Activated naive CD4-positive, alpha-beta T cell treated with anti-CD3 and anti-CD28 coated beads for 36 hours (primary cell): ENCODE data around the gene JARID2. TPM values are rescaled to one million over a fixed set of nuclear protein-coding genes. Genes with fewer than 3 reads are reported as not detected.

Source experiments
- CTCF ChIA-PET: fragments of 350-600 bp; sonication (Branson Sonifier 250); formaldehyde crosslinking; loops from one replicate; lab custom pipeline; 2021; ENCODE audit warnings: antibody characterized with exemption; lab: Charles Lee
- DNase-seq: peaks from one replicate; pipeline ENCODE4 v3.0.0-alpha.2; 2020
- H3K27ac Mint-ChIP-seq: one replicate; pipeline ENCODE4 v1.8.0; 2021; ENCODE audit warnings: mild to moderate bottlenecking, mixed read lengths
- H3K27me3 Mint-ChIP-seq: one replicate; pipeline ENCODE4 v1.8.0; 2021; ENCODE audit warnings: low read depth, mixed read lengths
- H3K36me3 Mint-ChIP-seq: one replicate; pipeline ENCODE4 v1.8.0; 2021; ENCODE audit warnings: low read depth, mixed read lengths
- H3K4me1 Mint-ChIP-seq: one replicate; pipeline ENCODE4 v1.8.0; 2021; ENCODE audit warnings: low read depth, mixed read lengths
- H3K4me3 Mint-ChIP-seq: one replicate; pipeline ENCODE4 v1.8.0; 2021; ENCODE audit warnings: mild to moderate bottlenecking, moderate library complexity, mixed read lengths
- H3K9me3 Mint-ChIP-seq: one replicate; pipeline ENCODE4 v1.8.0; 2021; ENCODE audit warnings: mixed read lengths
- intact Hi-C: fragments of 100-400 bp; cut with micrococcal nuclease; formaldehyde crosslinking; loops from one replicate; pipeline ENCODE4 v1.15.1; 2023
- total RNA-seq, 2 experiments: library from RNA; stranded (reverse); gene quantifications; one replicate each; pipeline ENCODE4 v1.2.3, GENCODE V29; 2021

JARID2 gene
- total RNA-seq, 2 experiments from 2014 or later = 26.6 to 27.7 TPM

DNA sequence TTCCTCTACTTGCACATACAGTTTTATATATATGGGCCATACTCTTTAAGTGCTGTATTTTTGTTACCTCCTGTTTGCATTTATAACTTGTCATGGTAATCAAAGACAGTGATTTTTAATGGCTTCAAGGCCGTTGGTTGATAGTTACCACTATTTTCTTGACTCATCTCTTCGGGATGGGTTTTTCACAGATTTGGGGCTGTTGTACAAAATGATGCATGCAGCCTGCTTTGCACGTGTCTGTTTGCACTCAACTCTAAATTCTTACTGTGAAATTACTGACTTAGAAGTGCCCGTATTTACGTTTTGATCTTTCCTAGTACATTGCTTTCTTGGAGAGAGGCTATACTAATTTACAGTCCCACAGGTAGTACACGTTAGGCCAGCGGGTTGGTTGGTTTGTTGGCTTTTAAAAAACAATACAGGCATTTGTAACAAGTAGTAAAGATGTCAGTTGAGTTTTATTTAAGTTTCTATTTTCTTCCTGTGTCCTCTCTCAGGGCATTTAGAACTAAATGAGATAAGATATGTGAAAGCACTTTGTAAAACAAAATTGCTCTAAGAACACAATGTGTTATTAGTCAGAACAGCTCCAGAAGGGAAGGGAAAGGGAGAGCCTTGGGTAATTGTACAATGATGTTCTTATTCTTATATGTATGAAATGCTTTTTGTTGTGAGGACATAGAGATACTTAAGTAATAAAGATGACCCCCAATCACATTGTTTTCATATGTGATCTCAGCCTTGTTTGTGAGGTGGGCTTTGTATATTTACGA, 11.7 kb downstream of the JARID2 start:
- H3K4me1 Mint-ChIP-seq = peaks cover 94% of the 10 kb centered on the region
- no peak overlapping the region for H3K4me3 Mint-ChIP-seq
- H3K27ac Mint-ChIP-seq = no peak overlapping the region
- H3K27me3 Mint-ChIP-seq = no peaks in the 10 kb centered on the region
- H3K36me3 Mint-ChIP-seq = peaks cover 33% of the 10 kb centered on the region
- no peaks in the 10 kb centered on the region for H3K9me3 Mint-ChIP-seq
- CTCF ChIA-PET = no interaction called here
- intact Hi-C loops = no loop called here
- DNase-seq = no peak

DNA sequence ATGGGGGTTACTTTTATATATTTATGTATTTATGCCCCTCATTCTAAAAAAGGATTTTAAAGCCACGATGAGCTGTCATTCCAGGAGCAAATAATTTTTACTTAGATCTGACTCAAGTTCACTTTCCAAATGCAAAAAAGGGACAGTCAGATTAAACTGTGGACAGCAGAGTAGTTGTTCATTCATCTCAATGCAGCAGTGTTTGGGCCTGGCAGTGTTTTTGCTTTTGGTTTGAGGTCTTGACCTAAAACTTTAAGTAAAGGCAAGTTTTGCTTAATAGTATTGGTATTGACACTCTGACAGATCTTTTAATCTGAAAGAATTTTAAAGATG, 13.9 kb downstream of the JARID2 start:
- intact Hi-C loops = loop anchor here (1.0 kb wide), 1 partner anchor 10 kb away; no protein-coding TSS in a partner anchor
- no peak for DNase-seq
- no peaks in the 10 kb centered on the region for H3K9me3 Mint-ChIP-seq
- H3K36me3 Mint-ChIP-seq = peaks cover 23% of the 10 kb centered on the region
- H3K4me1 Mint-ChIP-seq = peaks cover 93% of the 10 kb centered on the region
- CTCF ChIA-PET = no interaction called here
- H3K27ac Mint-ChIP-seq = peak overlapping the region; percentile 32
- H3K27me3 Mint-ChIP-seq = no peaks in the 10 kb centered on the region
- peak overlapping the region; percentile 12 for H3K4me3 Mint-ChIP-seq

DNA sequence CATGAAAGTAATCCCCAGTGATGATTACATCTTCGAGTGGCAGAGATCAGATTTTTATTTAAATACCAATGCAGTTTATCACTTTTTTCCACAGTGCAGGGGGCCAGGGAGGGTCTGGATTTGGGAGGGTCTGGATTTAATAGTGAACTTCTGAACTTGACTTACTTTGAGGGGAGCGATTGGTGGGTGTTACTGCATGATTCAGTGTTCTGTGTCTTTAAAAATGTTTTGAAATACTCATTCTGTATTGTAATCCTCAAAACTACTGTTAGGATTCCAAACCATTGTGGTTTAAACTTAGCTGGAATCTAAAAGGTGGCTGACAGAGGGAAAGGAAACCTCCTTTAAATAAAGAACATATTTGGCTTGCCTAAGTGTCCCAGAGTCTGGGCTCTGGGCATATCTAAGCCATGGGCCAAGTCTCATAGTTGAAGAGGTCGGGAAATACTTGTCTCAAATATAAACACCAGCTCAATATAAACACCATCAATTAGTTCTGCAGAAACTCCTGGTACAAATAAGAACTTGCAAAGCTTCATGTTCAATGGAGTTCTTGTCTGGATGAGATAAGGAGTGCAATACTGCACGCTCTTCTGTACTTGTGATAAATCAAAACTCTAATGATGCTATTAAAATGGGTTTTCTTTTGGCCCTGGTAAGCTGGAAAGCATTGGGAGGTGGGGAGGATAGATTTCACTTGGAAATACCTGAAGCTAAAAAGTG, 14.4 kb downstream of the JARID2 start:
- Mint-ChIP-seq H3K27ac (peak overlapping the region; percentile 32), H3K4me1 (peaks cover 93% of the 10 kb centered on the region), H3K36me3 (peaks cover 18% of the 10 kb centered on the region), H3K9me3 (no peaks in the 10 kb centered on the region), H3K27me3 (no peaks in the 10 kb centered on the region), H3K4me3 (peak overlapping the region; percentile 12)
- CTCF ChIA-PET = no interaction called here
- intact Hi-C loops = no loop called here
- no peak for DNase-seq

DNA sequence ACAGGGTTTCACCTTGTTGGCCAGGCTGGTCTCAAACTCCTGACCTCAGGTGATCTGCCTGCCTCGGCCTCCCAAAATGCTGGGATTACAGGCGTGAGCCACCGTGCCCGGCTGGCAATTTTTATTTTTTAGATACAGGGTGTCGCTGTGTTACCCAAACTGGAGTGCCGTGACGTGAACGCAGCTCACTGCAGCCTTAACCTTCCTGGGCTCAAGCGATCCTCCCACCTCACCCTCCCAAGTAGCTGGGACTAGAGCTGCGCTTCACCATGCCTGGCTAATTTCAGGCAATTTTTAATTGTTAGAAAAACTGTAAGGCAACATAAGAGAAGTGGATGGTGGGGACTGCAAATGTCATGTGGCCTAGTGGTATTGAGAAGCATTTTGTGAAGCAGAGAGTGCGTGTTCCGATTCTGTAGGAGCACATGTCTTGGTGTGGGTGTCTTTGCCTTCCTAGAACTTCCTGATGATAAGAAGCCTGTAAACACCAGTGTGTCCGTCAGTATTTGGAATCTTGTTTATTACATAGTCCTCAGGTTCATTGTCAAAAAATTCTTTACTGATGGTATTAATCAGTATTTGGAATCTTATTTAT, 18.0 kb downstream of the JARID2 start:
- Mint-ChIP-seq H3K4me3 (peak overlapping the region; percentile 15), H3K27ac (no peak overlapping the region), H3K9me3 (no peaks in the 10 kb centered on the region), H3K4me1 (peaks cover 92% of the 10 kb centered on the region), H3K27me3 (no peaks in the 10 kb centered on the region), H3K36me3 (peaks cover 11% of the 10 kb centered on the region)
- DNase-seq = no peak
- CTCF ChIA-PET = no interaction called here
- intact Hi-C loops = no loop called here

DNA sequence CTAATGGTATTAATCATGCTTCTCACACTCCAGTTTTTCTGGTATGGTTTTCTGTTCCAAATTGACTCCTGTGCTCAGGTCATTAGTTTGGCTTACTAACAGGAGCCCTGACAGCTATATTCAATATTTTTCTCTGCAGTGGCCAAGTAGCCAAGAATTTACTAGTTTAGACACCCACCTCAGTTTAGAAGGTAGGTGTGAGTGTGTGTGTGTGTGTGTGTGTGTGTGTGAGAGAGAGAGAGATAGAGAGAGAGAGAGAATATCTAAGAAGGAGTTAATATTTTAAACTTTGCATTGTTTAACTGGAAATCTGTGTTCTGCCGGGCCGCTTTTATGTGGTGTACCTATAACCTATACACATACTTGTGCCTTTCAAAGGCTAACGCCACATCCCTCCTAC, 18.5 kb downstream of the JARID2 start:
- Mint-ChIP-seq H3K27ac (no peak overlapping the region), H3K36me3 (peaks cover 11% of the 10 kb centered on the region)

DNA sequence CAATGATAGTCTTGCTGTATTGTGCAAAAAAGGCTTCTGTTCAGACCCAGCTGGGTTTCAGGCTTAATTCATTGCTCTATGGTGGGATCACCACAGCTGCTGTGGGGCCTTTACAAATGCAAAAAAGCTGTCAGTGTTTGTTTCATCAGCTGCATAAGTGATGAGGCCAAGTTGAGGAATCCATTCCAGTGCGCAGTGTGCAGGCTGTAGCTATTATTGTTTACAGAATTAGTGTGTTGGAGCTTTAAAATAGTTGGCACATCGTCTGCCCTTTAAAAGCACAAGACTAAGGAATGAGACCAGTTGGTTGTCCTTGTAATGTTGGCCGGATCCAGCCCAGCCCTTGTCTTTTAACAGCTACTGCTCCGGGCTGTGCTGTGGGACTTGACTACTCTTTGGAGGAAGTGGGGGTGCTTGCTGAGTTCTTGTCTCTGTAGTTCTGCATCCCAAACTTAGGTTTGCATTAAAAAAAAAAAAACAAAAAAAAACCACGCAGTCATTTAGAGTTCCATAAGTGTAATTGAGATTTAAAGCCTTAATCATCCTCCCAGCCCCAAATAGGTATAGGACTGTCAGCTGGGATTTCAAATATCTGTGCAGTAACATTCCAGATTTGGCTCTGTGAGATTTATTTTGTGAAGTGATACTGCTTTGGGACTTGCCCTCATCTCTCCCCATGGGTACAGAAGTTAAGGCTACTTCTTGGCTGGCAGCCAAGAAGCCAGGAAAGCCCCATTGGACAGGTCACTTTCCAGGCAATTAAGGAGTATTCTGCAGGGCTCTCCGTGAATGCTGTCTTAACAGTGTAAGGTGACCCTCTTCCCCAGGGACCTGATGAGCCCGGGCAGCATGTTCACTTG, 19.3 kb downstream of the JARID2 start:
- CTCF ChIA-PET = no interaction called here
- H3K27me3 Mint-ChIP-seq = no peaks in the 10 kb centered on the region
- no peak for DNase-seq
- no peak overlapping the region for H3K27ac Mint-ChIP-seq
- intact Hi-C loops = no loop called here
- no peaks in the 10 kb centered on the region for H3K9me3 Mint-ChIP-seq
- H3K36me3 Mint-ChIP-seq = peaks cover 11% of the 10 kb centered on the region
- H3K4me1 Mint-ChIP-seq = peaks cover 91% of the 10 kb centered on the region
- H3K4me3 Mint-ChIP-seq = peak overlapping the region; percentile 10

More for the DNA sequence above, 18.5 kb downstream of the JARID2 start:
- no peak overlapping the region for H3K4me3 Mint-ChIP-seq
- no peaks in the 10 kb centered on the region for H3K9me3 Mint-ChIP-seq
- peaks cover 91% of the 10 kb centered on the region for H3K4me1 Mint-ChIP-seq
- intact Hi-C loops = no loop called here
- CTCF ChIA-PET = no interaction called here
- H3K27me3 Mint-ChIP-seq = no peaks in the 10 kb centered on the region
- no peak for DNase-seq

DNA sequence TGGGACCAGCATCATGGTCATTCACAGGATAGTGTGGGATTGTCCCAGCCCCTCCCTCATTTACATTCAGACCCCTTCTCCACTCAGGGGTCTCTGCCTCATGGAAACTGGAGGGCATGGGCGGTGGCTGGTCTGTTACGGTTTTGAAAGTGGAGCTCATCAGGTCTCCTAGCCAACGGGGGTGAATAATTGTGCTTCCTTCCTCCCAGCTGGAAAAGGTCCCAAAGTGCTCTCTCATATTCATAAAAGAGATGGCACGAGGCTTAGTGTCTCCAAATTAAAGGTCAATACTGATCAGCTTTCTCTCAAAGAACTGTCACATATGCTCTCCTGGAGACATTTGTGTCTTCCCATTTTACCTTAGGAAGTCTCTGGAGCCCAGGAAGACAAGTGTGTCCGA, 19.9 kb downstream of the JARID2 start:
- no peaks in the 10 kb centered on the region for H3K9me3 Mint-ChIP-seq
- peaks cover 88% of the 10 kb centered on the region for H3K4me1 Mint-ChIP-seq
- H3K4me3 Mint-ChIP-seq = no peak overlapping the region
- peaks cover 11% of the 10 kb centered on the region for H3K36me3 Mint-ChIP-seq
- CTCF ChIA-PET = interaction anchor here (1.7 kb wide), 1 partner anchor 10 kb away, joined by 3 read pairs; no protein-coding TSS in a partner anchor
- no peak overlapping the region for H3K27ac Mint-ChIP-seq
- no peak for DNase-seq
- no peaks in the 10 kb centered on the region for H3K27me3 Mint-ChIP-seq
- intact Hi-C loops = no loop called here

DNA sequence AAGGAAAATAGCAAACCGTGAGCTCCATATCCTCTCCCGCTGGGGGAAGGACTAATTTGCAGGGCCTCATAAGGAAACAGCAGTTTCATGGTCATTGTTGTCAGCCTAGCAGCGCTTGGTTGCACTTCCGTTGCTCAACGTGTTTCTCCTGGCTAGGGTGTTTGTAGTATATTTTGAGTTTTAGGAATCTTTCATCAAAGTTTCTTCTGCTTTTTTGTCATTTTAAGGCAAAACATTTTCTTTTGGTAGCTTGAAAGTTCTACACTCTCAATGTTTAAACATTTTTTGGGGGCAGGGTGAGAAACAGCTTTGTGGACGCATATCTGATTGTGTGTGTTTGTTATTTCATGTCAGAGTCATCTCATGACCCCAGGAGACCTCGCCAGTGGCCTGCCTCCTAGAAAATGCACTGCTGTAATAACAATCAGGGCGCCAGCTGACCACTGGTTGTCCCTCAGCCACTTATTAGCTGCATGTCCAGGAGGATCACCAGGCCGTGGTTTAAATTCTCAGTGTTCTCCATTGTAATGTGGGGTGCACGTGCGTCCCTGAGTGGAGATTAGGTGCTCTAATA, 20.6 kb downstream of the JARID2 start:
- Mint-ChIP-seq H3K4me3 (no peak overlapping the region), H3K27ac (no peak overlapping the region), H3K4me1 (peaks cover 88% of the 10 kb centered on the region), H3K9me3 (no peaks in the 10 kb centered on the region), H3K27me3 (no peaks in the 10 kb centered on the region), H3K36me3 (peaks cover 8% of the 10 kb centered on the region)
- CTCF ChIA-PET = interaction anchor here (1.7 kb wide), 1 partner anchor 9 kb away, joined by 3 read pairs; no protein-coding TSS in a partner anchor
- intact Hi-C loops = no loop called here
- DNase-seq = no peak

DNA sequence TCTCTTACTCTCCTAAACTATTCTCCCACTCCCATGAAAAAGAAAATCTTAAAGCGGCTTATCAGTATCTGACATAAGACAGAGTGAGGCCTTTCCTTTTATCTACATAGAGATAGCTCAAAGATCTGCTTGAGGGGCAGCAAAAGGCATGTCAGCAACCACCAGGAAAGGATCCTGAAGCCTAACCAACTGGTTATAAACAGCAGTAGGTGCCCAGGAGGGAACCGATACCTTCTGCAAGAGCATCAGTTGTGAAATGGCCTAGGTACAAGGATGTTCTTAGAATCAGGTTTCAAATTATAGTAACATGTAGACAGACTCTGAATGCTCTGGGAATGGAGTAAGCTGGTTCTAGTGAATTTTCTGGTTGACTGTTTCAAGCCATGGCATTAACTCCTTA, 21.4 kb downstream of the JARID2 start:
- no peak overlapping the region for H3K27ac Mint-ChIP-seq
- DNase-seq = no peak
- no peaks in the 10 kb centered on the region for H3K27me3 Mint-ChIP-seq
- intact Hi-C loops = no loop called here
- peaks cover 6% of the 10 kb centered on the region for H3K36me3 Mint-ChIP-seq
- CTCF ChIA-PET = interaction anchor here (1.7 kb wide), 1 partner anchor 9 kb away, joined by 3 read pairs; no protein-coding TSS in a partner anchor
- no peaks in the 10 kb centered on the region for H3K9me3 Mint-ChIP-seq
- H3K4me3 Mint-ChIP-seq = no peak overlapping the region
- peaks cover 90% of the 10 kb centered on the region for H3K4me1 Mint-ChIP-seq

DNA sequence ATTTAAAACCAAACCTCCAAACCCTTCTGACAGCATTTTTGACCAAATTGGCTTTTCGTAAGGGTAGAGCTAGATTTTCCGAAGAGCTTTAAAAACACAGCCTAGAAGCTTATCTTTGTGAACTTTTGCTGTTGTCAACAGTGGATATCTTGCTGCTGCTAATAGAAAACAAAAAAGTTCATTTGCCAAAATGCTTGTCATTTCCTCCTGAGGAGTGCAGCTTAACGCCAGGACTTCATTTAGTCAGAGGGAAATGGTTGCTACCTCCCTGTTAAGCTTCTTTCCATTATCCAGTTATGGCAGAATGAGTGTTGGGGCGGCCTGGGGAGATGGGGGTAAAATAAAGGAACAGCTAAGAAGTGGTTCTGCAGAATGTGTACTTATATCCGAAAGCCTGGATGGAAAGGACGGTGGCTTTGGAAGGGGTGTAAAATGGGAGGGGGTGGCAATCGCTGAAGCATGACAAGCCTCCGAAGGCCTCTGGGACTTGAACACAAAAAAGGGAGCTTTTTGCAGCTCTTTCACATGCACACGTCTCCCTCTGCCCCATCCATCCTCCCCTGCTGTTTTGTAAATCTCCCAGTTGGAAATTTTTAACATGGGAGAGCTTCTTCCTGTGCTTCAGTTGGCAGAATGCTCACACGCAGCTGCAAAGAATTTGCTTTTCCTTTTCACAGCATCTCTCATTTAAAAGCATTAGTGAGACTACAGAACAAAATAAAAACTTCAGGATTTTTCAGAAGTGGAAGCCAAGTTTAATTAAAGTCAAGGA, 22.5 kb downstream of the JARID2 start:
- Mint-ChIP-seq H3K4me3 (no peak overlapping the region), H3K36me3 (peaks cover 3% of the 10 kb centered on the region), H3K27me3 (no peaks in the 10 kb centered on the region), H3K4me1 (peaks cover 83% of the 10 kb centered on the region), H3K27ac (no peak overlapping the region), H3K9me3 (no peaks in the 10 kb centered on the region)
- intact Hi-C loops = no loop called here
- DNase-seq = no peak
- CTCF ChIA-PET = interaction anchor here (1.0 kb wide), 1 partner anchor 13 kb away, joined by 4 read pairs; no protein-coding TSS in a partner anchor

DNA sequence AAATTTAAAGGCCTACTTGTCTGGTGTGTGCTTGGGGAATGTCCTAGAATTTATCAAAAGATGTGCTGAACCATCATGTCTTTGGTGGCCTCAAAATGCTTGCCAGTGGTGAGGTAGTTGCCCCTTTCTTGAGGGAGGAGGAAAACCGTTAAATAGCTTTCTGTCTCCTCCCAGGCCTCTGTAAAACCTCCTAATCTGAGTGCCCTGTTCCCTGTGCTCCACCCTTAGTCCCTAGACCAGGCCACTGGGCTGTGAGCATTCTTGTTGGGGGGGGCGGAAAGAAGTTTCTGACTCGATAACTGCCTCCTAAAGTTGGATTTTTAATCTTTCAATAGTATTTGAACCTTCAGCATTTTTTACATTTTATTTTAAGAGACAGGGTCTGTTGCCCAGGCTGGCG, 23.1 kb downstream of the JARID2 start:
- H3K4me1 Mint-ChIP-seq = peaks cover 77% of the 10 kb centered on the region
- no peak overlapping the region for H3K4me3 Mint-ChIP-seq
- CTCF ChIA-PET = interaction anchor here (1.0 kb wide), 1 partner anchor 14 kb away, joined by 4 read pairs; no protein-coding TSS in a partner anchor
- no peaks in the 10 kb centered on the region for H3K9me3 Mint-ChIP-seq
- intact Hi-C loops = loop anchor here (1.0 kb wide), 1 partner anchor 10 kb away; no protein-coding TSS in a partner anchor
- peaks cover 6% of the 10 kb centered on the region for H3K36me3 Mint-ChIP-seq
- no peak overlapping the region for H3K27ac Mint-ChIP-seq
- DNase-seq = no peak
- no peaks in the 10 kb centered on the region for H3K27me3 Mint-ChIP-seq
